Measurements from ENCODE around the gene ERVW-1. TPM values are rescaled to one million over a fixed set of nuclear protein-coding genes. Genes with fewer than 3 reads are reported as not detected.
A peak's percentile ranks its signal among the peaks of the same experiment; 100 is the strongest.
"Not testable (repeated sequence)": the region's sequence is repeated elsewhere in the genome, so short reads cannot be mapped to it uniquely, and the experiment has no call there.

ERVW-1 gene
- total RNA-seq, 1 donor from 2014 or later, result not detected

GRCh38 chr7:92485974-92486373, 8.2 kb upstream of the ERVW-1 start:
- Histone ChIP-seq H3K9me3 (ENCODE audit: low read depth) (no peaks in the 10 kb centered on the region), H3K4me1 (no peaks in the 10 kb centered on the region), H3K27me3 (no peaks in the 10 kb centered on the region), H3K79me2 (ENCODE audit: low read depth) (no peaks in the 10 kb centered on the region), H3K9ac (no peak overlapping the region), H3K36me3 (no peaks in the 10 kb centered on the region), H3K4me3 (no peak overlapping the region), H2AFZ (replicated peaks) (no peak overlapping the region), H3F3A (ENCODE audit: low read depth) (no peaks in the 10 kb centered on the region), H3K4me2 (no peak overlapping the region), H4K20me1 (ENCODE audit: low read depth) (no peaks in the 10 kb centered on the region), H3K27ac (no peak overlapping the region)
- Mint-ChIP-seq H3K9me3 (no peaks in the 10 kb centered on the region), H3K27me3 (ENCODE audit: insufficient read depth, low read depth) (no peaks in the 10 kb centered on the region), H3K27ac (no peak overlapping the region), H3K4me3 (no peak overlapping the region), H3K36me3 (peaks cover 8% of the 10 kb centered on the region), H3K4me1 (no peaks in the 10 kb centered on the region)
- no peak for DNase-seq (ENCODE audit: low spot score)
- TF ChIP-seq EZH2phosphoT487 (IDR thresholded peaks at IDR 0.05), result no peak
- TF ChIP-seq EZH2 (IDR thresholded peaks at IDR 0.05), result no peak
- TF ChIP-seq, protein P1, sequence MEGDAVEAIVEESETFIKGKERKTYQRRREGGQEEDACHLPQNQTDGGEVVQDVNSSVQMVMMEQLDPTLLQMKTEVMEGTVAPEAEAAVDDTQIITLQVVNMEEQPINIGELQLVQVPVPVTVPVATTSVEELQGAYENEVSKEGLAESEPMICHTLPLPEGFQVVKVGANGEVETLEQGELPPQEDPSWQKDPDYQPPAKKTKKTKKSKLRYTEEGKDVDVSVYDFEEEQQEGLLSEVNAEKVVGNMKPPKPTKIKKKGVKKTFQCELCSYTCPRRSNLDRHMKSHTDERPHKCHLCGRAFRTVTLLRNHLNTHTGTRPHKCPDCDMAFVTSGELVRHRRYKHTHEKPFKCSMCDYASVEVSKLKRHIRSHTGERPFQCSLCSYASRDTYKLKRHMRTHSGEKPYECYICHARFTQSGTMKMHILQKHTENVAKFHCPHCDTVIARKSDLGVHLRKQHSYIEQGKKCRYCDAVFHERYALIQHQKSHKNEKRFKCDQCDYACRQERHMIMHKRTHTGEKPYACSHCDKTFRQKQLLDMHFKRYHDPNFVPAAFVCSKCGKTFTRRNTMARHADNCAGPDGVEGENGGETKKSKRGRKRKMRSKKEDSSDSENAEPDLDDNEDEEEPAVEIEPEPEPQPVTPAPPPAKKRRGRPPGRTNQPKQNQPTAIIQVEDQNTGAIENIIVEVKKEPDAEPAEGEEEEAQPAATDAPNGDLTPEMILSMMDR (IDR thresholded peaks at IDR 0.05), result no peak

GRCh38 chr7:92485267-92485892, 7.6 kb upstream of the ERVW-1 start:
- no peak overlapping the region for H3K27ac ChIP-seq
- Mint-ChIP-seq H3K27ac (no peak overlapping the region), H3K27me3 (ENCODE audit: insufficient read depth, low read depth) (no peaks in the 10 kb centered on the region), H3K36me3 (peaks cover 8% of the 10 kb centered on the region), H3K9me3 (no peaks in the 10 kb centered on the region), H3K4me1 (no peaks in the 10 kb centered on the region), H3K4me3 (no peak overlapping the region)
- H3K4me1 ChIP-seq, result no peaks in the 10 kb centered on the region
- H3K4me3 ChIP-seq, result no peak overlapping the region
- H3K9ac ChIP-seq, result no peak overlapping the region
- DNase-seq (ENCODE audit: low spot score), result no peak
- TF ChIP-seq, protein P1 (IDR thresholded peaks at IDR 0.05), result no peak
- TF ChIP-seq EZH2phosphoT487 (IDR thresholded peaks at IDR 0.05) (no peak), EZH2 (IDR thresholded peaks at IDR 0.05) (no peak)
- no peaks in the 10 kb centered on the region for H3F3A ChIP-seq (ENCODE audit: low read depth)
- H3K79me2 ChIP-seq (ENCODE audit: low read depth), result no peaks in the 10 kb centered on the region
- H3K27me3 ChIP-seq, result no peaks in the 10 kb centered on the region
- no peaks in the 10 kb centered on the region for H3K36me3 ChIP-seq
- H2AFZ ChIP-seq (replicated peaks), result no peak overlapping the region
- H3K9me3 ChIP-seq (ENCODE audit: low read depth), result no peaks in the 10 kb centered on the region
- no peak overlapping the region for H3K4me2 ChIP-seq
- no peaks in the 10 kb centered on the region for H4K20me1 ChIP-seq (ENCODE audit: low read depth)

GRCh38 chr7:92484226-92484625, 6.5 kb upstream of the ERVW-1 start:
- H3K27ac ChIP-seq; H3K27me3 ChIP-seq; H3F3A ChIP-seq (ENCODE audit: low read depth); H3K4me1 ChIP-seq; H4K20me1 ChIP-seq (ENCODE audit: low read depth); H3K9ac ChIP-seq; H3K4me2 ChIP-seq; H3K9me3 Mint-ChIP-seq; H3K4me3 Mint-ChIP-seq; H2AFZ ChIP-seq (replicated peaks); H3K9me3 ChIP-seq (ENCODE audit: low read depth); DNase-seq (ENCODE audit: low spot score); H3K27me3 Mint-ChIP-seq (ENCODE audit: insufficient read depth, low read depth); H3K36me3 ChIP-seq; H3K4me3 ChIP-seq; H3K36me3 Mint-ChIP-seq; H3K4me1 Mint-ChIP-seq; H3K79me2 ChIP-seq (ENCODE audit: low read depth); H3K27ac Mint-ChIP-seq: not testable (repeated sequence)

- not testable (repeated sequence) for H3K4me2 ChIP-seq; H3K9me3 ChIP-seq (ENCODE audit: low read depth); H3K9ac ChIP-seq; H3K4me1 Mint-ChIP-seq; H2AFZ ChIP-seq (replicated peaks); H4K20me1 ChIP-seq (ENCODE audit: low read depth); H3K79me2 ChIP-seq (ENCODE audit: low read depth); H3K36me3 Mint-ChIP-seq; H3K27me3 Mint-ChIP-seq (ENCODE audit: insufficient read depth, low read depth); DNase-seq (ENCODE audit: low spot score); H3K27ac Mint-ChIP-seq; H3F3A ChIP-seq (ENCODE audit: low read depth); H3K4me1 ChIP-seq; H3K9me3 Mint-ChIP-seq; H3K4me3 ChIP-seq; H3K27me3 ChIP-seq; H3K36me3 ChIP-seq; H3K27ac ChIP-seq; H3K4me3 Mint-ChIP-seq
Measured at GRCh38 chr7:92483624-92484023, 5.9 kb upstream of the ERVW-1 start.

DNA sequence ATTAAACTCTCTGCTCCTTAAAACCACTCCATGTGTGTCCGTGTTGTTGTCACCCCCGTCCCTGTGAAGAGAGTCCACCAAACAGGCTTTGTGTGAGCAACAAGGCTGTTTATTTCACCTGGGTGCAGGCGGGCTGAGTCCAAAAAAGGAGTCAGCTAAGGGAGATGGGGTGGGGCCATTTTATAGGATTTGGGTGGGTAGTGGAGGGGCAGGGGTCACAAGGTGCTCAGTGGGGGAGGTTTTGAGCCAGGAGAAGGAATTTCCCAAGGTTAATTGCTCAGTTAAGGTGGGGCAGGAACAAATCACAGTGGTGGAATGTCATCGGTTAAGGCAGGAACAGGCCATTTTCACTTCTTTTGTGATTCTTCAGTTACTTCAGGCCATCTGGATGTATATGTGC, 1.4 kb upstream of the ERVW-1 start:
- H3K9ac ChIP-seq; H2AFZ ChIP-seq (replicated peaks); H3K27me3 Mint-ChIP-seq (ENCODE audit: insufficient read depth, low read depth): not testable (repeated sequence)

More for the DNA sequence above, 1.4 kb upstream of the ERVW-1 start:
- DNase-seq (ENCODE audit: low spot score); H3K36me3 ChIP-seq; H3K4me1 ChIP-seq; H3K27ac ChIP-seq; H3K9me3 ChIP-seq (ENCODE audit: low read depth); H3K27me3 ChIP-seq; H3K36me3 Mint-ChIP-seq; H4K20me1 ChIP-seq (ENCODE audit: low read depth); H3K79me2 ChIP-seq (ENCODE audit: low read depth); H3K4me3 ChIP-seq; H3K4me2 ChIP-seq; H3K4me1 Mint-ChIP-seq; H3K9me3 Mint-ChIP-seq; H3F3A ChIP-seq (ENCODE audit: low read depth); H3K4me3 Mint-ChIP-seq: not testable (repeated sequence)
- H3K27ac Mint-ChIP-seq, result peak overlapping the region; percentile 47
